Right renal cortex interstitium (tissue), 3 donors: ENCODE measurements around the gene NR1I3. TPM values are rescaled to one million over a fixed set of nuclear protein-coding genes. Genes with fewer than 3 reads are reported as not detected.

Experiments used
- polyA plus RNA-seq, 3 donors: library from polyadenylated mRNA; unstranded; fragments of 120-200 nt; gene quantifications; one replicate each; pipeline ENCODE4 v1.2.1, GENCODE V29; 2013; ENCODE audit not compliant: insufficient read length in 3 of 3

The NR1I3 gene
- polyA plus RNA-seq, 3 donors: 1.5 to 4.7 (median 4.1) TPM

Other genes with a start within 250 kb of the NR1I3 start
- 100 to 1,000 TPM in 1 of 3 donors, 10 to 100 TPM in 2; 93.8 to 100 (median 93.9) TPM for gene F11R, start 217.1 kb downstream of the NR1I3 start, polyA plus RNA-seq
- 10 to 100 TPM; 43.0 to 52.1 (median 49.5) TPM for gene TSTD1, start 199.2 kb downstream of the NR1I3 start, polyA plus RNA-seq
- gene USF1, start 192.2 kb downstream of the NR1I3 start, polyA plus RNA-seq: 10 to 100 TPM; 55.5 to 60.9 (median 60.2) TPM
- 1 to 10 TPM; 1.9 to 2.2 (median 2.0) TPM for gene ARHGAP30, start 168.3 kb downstream of the NR1I3 start, polyA plus RNA-seq
- gene NECTIN4, start 148.6 kb downstream of the NR1I3 start, polyA plus RNA-seq: 1 to 10 TPM; 1.4 to 3.9 (median 3.5) TPM
- 10 to 100 TPM; 16.4 to 18.7 (median 17.6) TPM for gene KLHDC9, start 139.8 kb downstream of the NR1I3 start, polyA plus RNA-seq
- gene PFDN2, start 120.2 kb downstream of the NR1I3 start, polyA plus RNA-seq: 10 to 100 TPM; 79.7 to 87.7 (median 84.3) TPM
- gene NIT1, start 120.1 kb downstream of the NR1I3 start, polyA plus RNA-seq: 10 to 100 TPM; 49.0 to 52.7 (median 51.3) TPM
- 10 to 100 TPM; 41.5 to 46.0 (median 43.2) TPM for gene DEDD, start 105.5 kb downstream of the NR1I3 start, polyA plus RNA-seq
- 100 to 1,000 TPM; 173 to 177 (median 174) TPM for gene UFC1, start 84.2 kb downstream of the NR1I3 start, polyA plus RNA-seq
- gene USP21, start 78.7 kb downstream of the NR1I3 start, polyA plus RNA-seq: 10 to 100 TPM; 43.4 to 48.1 (median 47.9) TPM
- 10 to 100 TPM; 31.9 to 38.8 (median 35.0) TPM for gene PPOX, start 71.8 kb downstream of the NR1I3 start, polyA plus RNA-seq
- 10 to 100 TPM; 31.5 to 37.3 (median 34.1) TPM for gene B4GALT3, start 60.7 kb downstream of the NR1I3 start, polyA plus RNA-seq
- gene ADAMTS4, start 39.1 kb downstream of the NR1I3 start, polyA plus RNA-seq: 1 to 10 TPM in 2 of 3 donors, under 1 TPM in 1; 0.83 to 1.1 (median 1.1) TPM
- gene NDUFS2, start 35.8 kb downstream of the NR1I3 start, polyA plus RNA-seq: 100 to 1,000 TPM; 206 to 223 (median 214) TPM
- 10 to 100 TPM; 13.8 to 15.6 (median 14.4) TPM for gene FCER1G, start 22.9 kb downstream of the NR1I3 start, polyA plus RNA-seq
- gene APOA2, start 14.6 kb downstream of the NR1I3 start, polyA plus RNA-seq: 1 to 10 TPM in 2 of 3 donors, not detected in 1; 2.0 to 4.4 TPM
- gene TOMM40L, start 12.1 kb downstream of the NR1I3 start, polyA plus RNA-seq: 10 to 100 TPM; 15.9 to 16.7 (median 16.4) TPM
- gene PCP4L1, start 20.5 kb upstream of the NR1I3 start, polyA plus RNA-seq: 1 to 10 TPM in 1 of 3 donors, under 1 TPM in 2; 0.86 to 1.4 (median 0.96) TPM
- 1 to 10 TPM; 3.0 to 3.6 (median 3.1) TPM for gene MPZ, start 71.8 kb upstream of the NR1I3 start, polyA plus RNA-seq
- 100 to 1,000 TPM; 283 to 300 (median 290) TPM for gene SDHC, start 76.2 kb upstream of the NR1I3 start, polyA plus RNA-seq
- 10 to 100 TPM; 13.6 to 17.6 (median 15.8) TPM for gene CFAP126, start 129.7 kb upstream of the NR1I3 start, polyA plus RNA-seq